Neural progenitor cell (in vitro differentiated cells): Measurements from ENCODE around the gene RHD. TPM values are rescaled to one million over a fixed set of nuclear protein-coding genes. Genes with fewer than 3 reads are reported as not detected.

Experiments
- DNase-seq: peaks from one replicate; pipeline ENCODE4 v3.0.0-alpha.2; 2016; ENCODE audit warnings: low spot score
- H2AFZ ChIP-seq: fragments of 200-600 bp; sonication (generic); replicated peaks from 2 replicates; pipeline ENCODE4 v1.6.1; 2016; ENCODE audit warnings: antibody characterized with exemption
- H3F3A ChIP-seq: fragments of 200-600 bp; sonication (generic); 2 replicates; pipeline ENCODE4 v1.6.1; 2016; ENCODE audit warnings: antibody characterized with exemption, low read depth
- H3K27ac ChIP-seq: fragments of 200-600 bp; sonication (generic); 2 replicates; pipeline ENCODE4 v1.5.1; 2016; ENCODE audit warnings: mild to moderate bottlenecking
- H3K27me3 ChIP-seq: fragments of 200-600 bp; sonication (generic); 2 replicates; pipeline ENCODE4 v1.6.1; 2016; ENCODE audit warnings: mild to moderate bottlenecking, moderate library complexity
- H3K36me3 ChIP-seq: fragments of 200-600 bp; sonication (generic); 2 replicates; pipeline ENCODE4 v1.5.1; 2016
- H3K4me1 ChIP-seq: fragments of 200-600 bp; sonication (generic); 2 replicates; pipeline ENCODE4 v1.6.1; 2016; ENCODE audit warnings: mixed run types
- H3K4me2 ChIP-seq: fragments of 200-600 bp; sonication (generic); 2 replicates; pipeline ENCODE4 v1.6.1; 2016
- H3K4me3 ChIP-seq: fragments of 200-600 bp; sonication (generic); 2 replicates; pipeline ENCODE4 v1.5.1; 2016
- H3K79me2 ChIP-seq: fragments of 200-600 bp; sonication (generic); 2 replicates; pipeline ENCODE4 v1.6.1; 2016; ENCODE audit warnings: low read depth
- H3K9ac ChIP-seq: fragments of 200-600 bp; sonication (generic); 2 replicates; pipeline ENCODE4 v1.6.1; 2016
- H3K9me3 ChIP-seq: fragments of 200-600 bp; sonication (generic); 2 replicates; pipeline ENCODE4 v1.5.1; 2016; ENCODE audit warnings: low read depth
- H4K20me1 ChIP-seq: fragments of 200-600 bp; sonication (generic); 2 replicates; pipeline ENCODE4 v1.6.1; 2016; ENCODE audit warnings: low read depth
- H3K27ac Mint-ChIP-seq: 3 replicates; pipeline ENCODE4 v1.8.0; 2021; ENCODE audit warnings: mixed read lengths
- H3K27me3 Mint-ChIP-seq: 2 replicates; pipeline ENCODE4 v1.8.0; 2022; ENCODE audit warnings: low read depth, mild to moderate bottlenecking, inconsistent platforms, moderate library complexity, mixed read lengths; ENCODE audit not compliant: insufficient read depth
- H3K36me3 Mint-ChIP-seq: 3 replicates; pipeline ENCODE4 v1.8.0; 2021; ENCODE audit warnings: mixed read lengths
- H3K4me1 Mint-ChIP-seq: 3 replicates; pipeline ENCODE4 v1.8.0; 2021; ENCODE audit warnings: mixed read lengths
- H3K4me3 Mint-ChIP-seq: 3 replicates; pipeline ENCODE4 v1.8.0; 2021; ENCODE audit warnings: mild to moderate bottlenecking, moderate library complexity, mixed read lengths
- H3K9me3 Mint-ChIP-seq: 3 replicates; pipeline ENCODE4 v1.8.0; 2020; ENCODE audit warnings: mixed read lengths
- EZH2 ChIP-seq: fragments of 200-600 bp; sonication (generic); IDR thresholded peaks from 2 replicates; pipeline ENCODE4 v1.6.1; 2017; ENCODE audit warnings: antibody characterized with exemption, mild to moderate bottlenecking, moderate library complexity
- EZH2phosphoT487 ChIP-seq: fragments of 200-600 bp; sonication (generic); IDR thresholded peaks from 2 replicates; pipeline ENCODE4 v1.6.1; 2017; ENCODE audit warnings: antibody characterized with exemption
- total RNA-seq: library from RNA; depleted of rRNA; stranded (reverse); fragments of >200 nt; gene quantifications from 2 replicates; pipeline ENCODE4 v1.2.3, GENCODE V29; 2015; ENCODE audit warnings: low replicate concordance
- TF ChIP-seq, protein P1 (sequence below): fragments of 200-600 bp; sonication (generic); IDR thresholded peaks from 2 replicates; pipeline ENCODE4 v1.5.1; 2017; ENCODE audit warnings: antibody characterized with exemption, mild to moderate bottlenecking

Gene RHD
- total RNA-seq, 1 donor from 2014 or later, result not detected

DNA sequence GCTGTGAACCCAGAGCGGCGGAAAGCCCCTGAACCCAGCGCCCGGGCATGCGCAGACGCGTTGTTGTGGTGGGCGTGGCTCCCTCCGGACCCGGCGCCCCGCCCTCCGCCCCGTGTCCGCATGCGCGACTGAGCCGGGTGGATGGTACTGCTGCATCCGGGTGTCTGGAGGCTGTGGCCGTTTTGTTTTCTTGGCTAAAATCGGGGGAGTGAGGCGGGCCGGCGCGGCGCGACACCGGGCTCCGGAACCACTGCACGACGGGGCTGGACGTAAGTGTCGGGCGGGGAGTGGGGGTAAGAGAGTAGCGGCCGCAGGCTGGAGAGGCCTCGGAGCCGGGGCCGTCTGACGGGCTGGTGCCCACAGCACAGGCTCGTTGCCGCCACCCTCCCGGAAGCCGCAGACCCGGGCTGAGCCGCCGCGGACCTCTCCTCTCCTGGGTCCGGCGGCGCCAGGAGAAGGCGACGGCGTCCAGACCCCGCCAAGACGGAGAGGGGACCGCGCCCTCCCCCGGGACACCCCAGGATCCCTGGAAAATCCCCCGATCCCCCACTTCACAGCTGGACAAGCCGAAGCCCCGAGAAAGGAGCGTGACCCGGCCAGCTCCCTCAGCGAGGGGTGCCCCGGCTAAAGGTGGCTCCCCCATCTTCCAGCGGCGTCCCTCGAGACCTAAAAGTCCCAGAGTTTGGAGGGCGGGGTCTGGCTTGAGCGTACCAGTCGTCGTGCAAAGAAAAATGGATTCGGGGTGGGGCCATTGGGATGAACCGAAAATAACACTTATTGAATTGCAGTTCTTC is 66.1 kb downstream of the RHD start, which contains the start of gene TMEM50A:
Gene TMEM50A, plus strand, starts transcription at position 147 of the 794 bp plus-strand sequence. CDS start 2,153 bp downstream, outside the sequence.
- Histone ChIP-seq H3K27me3 (no peaks in the 10 kb centered on the region), H3K4me2 (peak within 1 kb of the TSS; percentile 97), H3K9me3 (no peaks in the 10 kb centered on the region), H3K27ac (peak within 1 kb of the TSS; percentile 90), H3K79me2 (peaks cover 55% of the 10 kb centered on the region), H3K36me3 (no peaks in the 10 kb centered on the region), H3K9ac (peak within 1 kb of the TSS; percentile 61), H2AFZ (peak within 1 kb of the TSS; percentile 68), H3K4me1 (peaks cover 14% of the 10 kb centered on the region), H3F3A (peaks cover 13% of the 10 kb centered on the region), H3K4me3 (peak within 1 kb of the TSS; percentile 77), H4K20me1 (peaks cover 18% of the 10 kb centered on the region)
- Mint-ChIP-seq H3K9me3 (no peaks in the 10 kb centered on the region), H3K4me1 (peaks cover 16% of the 10 kb centered on the region), H3K27me3 (no peaks in the 10 kb centered on the region), H3K4me3 (peak within 1 kb of the TSS; percentile 97), H3K36me3 (peaks cover 6% of the 10 kb centered on the region), H3K27ac (no peak within 1 kb of the TSS)
- TF ChIP-seq EZH2, result no peak
- peak; percentile 91 for DNase-seq

DNA sequence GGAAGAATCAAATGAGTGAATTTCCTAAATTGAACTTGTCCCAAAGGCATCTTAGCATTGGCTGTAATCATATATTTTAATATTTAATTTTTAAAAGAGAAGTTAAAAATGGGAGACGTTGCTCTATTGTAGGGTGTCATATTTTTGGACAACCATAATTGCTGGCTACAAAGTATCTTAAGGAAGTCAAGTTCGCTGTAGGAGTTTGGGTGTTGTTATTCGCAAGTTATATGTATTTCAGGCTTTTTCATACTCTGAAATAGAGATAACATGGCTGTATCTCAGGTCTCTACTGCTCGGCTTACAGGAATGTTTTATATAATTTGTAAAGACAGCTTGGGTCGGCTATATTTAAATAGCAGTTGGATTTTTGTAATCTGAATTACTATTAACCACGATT is 66.7 kb downstream of the RHD start:
- peak overlapping the region; percentile 77 for H3K4me3 ChIP-seq
- peaks cover 13% of the 10 kb centered on the region for H3F3A ChIP-seq
- H3K36me3 Mint-ChIP-seq, result peaks cover 9% of the 10 kb centered on the region
- peaks cover 16% of the 10 kb centered on the region for H3K4me1 Mint-ChIP-seq
- no peaks in the 10 kb centered on the region for H3K27me3 Mint-ChIP-seq
- H2AFZ ChIP-seq, result peak overlapping the region; percentile 68
- peak overlapping the region; percentile 92 for H3K4me3 Mint-ChIP-seq
- H3K9me3 ChIP-seq, result no peaks in the 10 kb centered on the region
- no peak overlapping the region for H3K27ac Mint-ChIP-seq
- no peaks in the 10 kb centered on the region for H3K36me3 ChIP-seq
- H3K27me3 ChIP-seq, result no peaks in the 10 kb centered on the region
- no peak for DNase-seq
- peak overlapping the region; percentile 61 for H3K9ac ChIP-seq
- peaks cover 14% of the 10 kb centered on the region for H3K4me1 ChIP-seq
- H3K27ac ChIP-seq, result peak overlapping the region; percentile 90
- H3K4me2 ChIP-seq, result peak overlapping the region; percentile 97
- peaks cover 61% of the 10 kb centered on the region for H3K79me2 ChIP-seq
- peaks cover 18% of the 10 kb centered on the region for H4K20me1 ChIP-seq
- no peaks in the 10 kb centered on the region for H3K9me3 Mint-ChIP-seq
- TF ChIP-seq EZH2phosphoT487, result no peak

DNA sequence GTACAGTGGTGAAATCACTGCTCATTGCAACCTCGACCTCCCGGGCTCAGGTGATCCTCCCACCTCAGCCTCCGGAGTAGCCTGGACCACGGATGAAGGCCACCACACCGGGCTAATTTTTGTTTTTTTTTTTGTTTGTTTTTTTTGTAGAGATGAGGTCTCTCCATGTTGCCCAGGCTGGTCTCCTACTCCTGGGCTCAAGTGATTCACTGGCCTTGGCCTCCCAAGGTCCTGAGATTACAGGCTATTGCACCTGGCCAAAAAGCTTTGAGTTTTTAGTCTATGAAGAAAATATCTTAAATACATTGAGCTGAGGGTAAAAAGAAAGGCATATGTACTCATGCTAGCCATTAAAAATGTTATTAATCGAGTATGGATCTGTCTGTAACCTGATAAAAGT is 69.4 kb downstream of the RHD start:
- Histone ChIP-seq H3K27me3 (no peaks in the 10 kb centered on the region), H3K4me1 (peaks cover 14% of the 10 kb centered on the region), H3K79me2 (peaks cover 69% of the 10 kb centered on the region), H2AFZ (no peak overlapping the region), H3K9ac (no peak overlapping the region), H3K36me3 (no peaks in the 10 kb centered on the region), H3F3A (peaks cover 13% of the 10 kb centered on the region), H3K9me3 (no peaks in the 10 kb centered on the region), H3K27ac (no peak overlapping the region), H3K4me2 (no peak overlapping the region), H4K20me1 (peaks cover 18% of the 10 kb centered on the region), H3K4me3 (no peak overlapping the region)
- no peak overlapping the region for H3K27ac Mint-ChIP-seq
- H3K27me3 Mint-ChIP-seq, result no peaks in the 10 kb centered on the region
- TF ChIP-seq EZH2 (no peak), EZH2phosphoT487 (no peak)
- TF ChIP-seq, protein P1, sequence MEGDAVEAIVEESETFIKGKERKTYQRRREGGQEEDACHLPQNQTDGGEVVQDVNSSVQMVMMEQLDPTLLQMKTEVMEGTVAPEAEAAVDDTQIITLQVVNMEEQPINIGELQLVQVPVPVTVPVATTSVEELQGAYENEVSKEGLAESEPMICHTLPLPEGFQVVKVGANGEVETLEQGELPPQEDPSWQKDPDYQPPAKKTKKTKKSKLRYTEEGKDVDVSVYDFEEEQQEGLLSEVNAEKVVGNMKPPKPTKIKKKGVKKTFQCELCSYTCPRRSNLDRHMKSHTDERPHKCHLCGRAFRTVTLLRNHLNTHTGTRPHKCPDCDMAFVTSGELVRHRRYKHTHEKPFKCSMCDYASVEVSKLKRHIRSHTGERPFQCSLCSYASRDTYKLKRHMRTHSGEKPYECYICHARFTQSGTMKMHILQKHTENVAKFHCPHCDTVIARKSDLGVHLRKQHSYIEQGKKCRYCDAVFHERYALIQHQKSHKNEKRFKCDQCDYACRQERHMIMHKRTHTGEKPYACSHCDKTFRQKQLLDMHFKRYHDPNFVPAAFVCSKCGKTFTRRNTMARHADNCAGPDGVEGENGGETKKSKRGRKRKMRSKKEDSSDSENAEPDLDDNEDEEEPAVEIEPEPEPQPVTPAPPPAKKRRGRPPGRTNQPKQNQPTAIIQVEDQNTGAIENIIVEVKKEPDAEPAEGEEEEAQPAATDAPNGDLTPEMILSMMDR, result no peak
- no peak for DNase-seq
- peaks cover 11% of the 10 kb centered on the region for H3K36me3 Mint-ChIP-seq
- peaks cover 16% of the 10 kb centered on the region for H3K4me1 Mint-ChIP-seq
- no peak overlapping the region for H3K4me3 Mint-ChIP-seq
- no peaks in the 10 kb centered on the region for H3K9me3 Mint-ChIP-seq

DNA sequence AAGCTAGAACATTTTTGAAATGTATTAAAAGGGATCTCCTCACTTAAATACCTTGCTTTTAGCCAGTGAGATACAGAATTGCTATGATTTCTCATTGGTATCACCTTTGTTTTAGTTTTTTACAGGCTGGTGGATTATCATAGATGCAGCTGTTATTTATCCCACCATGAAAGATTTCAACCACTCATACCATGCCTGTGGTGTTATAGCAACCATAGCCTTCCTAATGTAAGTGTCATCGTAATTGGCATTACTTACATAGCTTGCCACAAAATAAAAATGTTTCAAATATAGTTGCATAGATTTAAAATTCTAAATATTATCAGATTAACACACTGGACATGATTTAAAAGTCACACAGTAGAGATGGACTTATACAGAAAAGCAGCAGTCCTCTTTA is 70.5 kb downstream of the RHD start:
- Histone ChIP-seq H3K4me1 (peaks cover 14% of the 10 kb centered on the region), H3K4me3 (no peak overlapping the region), H4K20me1 (peaks cover 18% of the 10 kb centered on the region), H3K27me3 (no peaks in the 10 kb centered on the region), H3F3A (peaks cover 10% of the 10 kb centered on the region), H3K27ac (no peak overlapping the region), H2AFZ (no peak overlapping the region), H3K4me2 (no peak overlapping the region), H3K79me2 (peaks cover 71% of the 10 kb centered on the region), H3K9me3 (no peaks in the 10 kb centered on the region), H3K36me3 (peaks cover 3% of the 10 kb centered on the region), H3K9ac (no peak overlapping the region)
- TF ChIP-seq EZH2phosphoT487, result no peak
- TF ChIP-seq, protein P1, result no peak
- peaks cover 16% of the 10 kb centered on the region for H3K4me1 Mint-ChIP-seq
- peaks cover 15% of the 10 kb centered on the region for H3K36me3 Mint-ChIP-seq
- no peaks in the 10 kb centered on the region for H3K9me3 Mint-ChIP-seq
- H3K27ac Mint-ChIP-seq, result no peak overlapping the region
- no peaks in the 10 kb centered on the region for H3K27me3 Mint-ChIP-seq
- no peak for DNase-seq
- no peak overlapping the region for H3K4me3 Mint-ChIP-seq
